ENCODE results near the gene DESI1. TPM values are rescaled to one million over a fixed set of nuclear protein-coding genes. Genes with fewer than 3 reads are reported as not detected.
A peak's percentile ranks its signal among the peaks of the same experiment; 100 is the strongest.

Gene DESI1
- total RNA-seq, 1 donor from 2014 or later = 34.5 TPM

- TF ChIP-seq CTCF (IDR thresholded peaks at IDR 0.05; ENCODE audit: partially characterized antibody, unreplicated experiment) = no peak
- Mint-ChIP-seq H3K27me3 (ENCODE audit: unreplicated experiment) (peaks cover 5% of the 10 kb centered on the region), H3K4me3 (ENCODE audit: unreplicated experiment) (no peak overlapping the region), H3K4me1 (ENCODE audit: low read depth, unreplicated experiment) (peaks cover 27% of the 10 kb centered on the region), H3K27ac (ENCODE audit: unreplicated experiment) (peak overlapping the region; percentile 14), H3K9me3 (ENCODE audit: unreplicated experiment) (peaks cover 6% of the 10 kb centered on the region), H3K36me3 (ENCODE audit: unreplicated experiment) (no peaks in the 10 kb centered on the region)
- DNase-seq = no peak
Measured at GRCh38 chr22:41564563-41564962, 56.3 kb downstream of the DESI1 start.

- TF ChIP-seq CTCF (IDR thresholded peaks at IDR 0.05; ENCODE audit: partially characterized antibody, unreplicated experiment) = no peak
- H3K27ac Mint-ChIP-seq (ENCODE audit: unreplicated experiment) = peak overlapping the region; percentile 59
- H3K9me3 Mint-ChIP-seq (ENCODE audit: unreplicated experiment) = peaks cover 4% of the 10 kb centered on the region
- peak; percentile 37 for DNase-seq
- H3K4me1 Mint-ChIP-seq (ENCODE audit: low read depth, unreplicated experiment) = peaks cover 27% of the 10 kb centered on the region
- H3K36me3 Mint-ChIP-seq (ENCODE audit: unreplicated experiment) = no peaks in the 10 kb centered on the region
- H3K27me3 Mint-ChIP-seq (ENCODE audit: unreplicated experiment) = peaks cover 5% of the 10 kb centered on the region
- H3K4me3 Mint-ChIP-seq (ENCODE audit: unreplicated experiment) = peak overlapping the region; percentile 81
Measured at GRCh38 chr22:41563051-41563711, 57.7 kb downstream of the DESI1 start.

GRCh38 chr22:41562461-41562860 lies 58.4 kb downstream of the DESI1 start:
- no peaks in the 10 kb centered on the region for H3K36me3 Mint-ChIP-seq (ENCODE audit: unreplicated experiment)
- DNase-seq = peak; percentile 46
- peaks cover 4% of the 10 kb centered on the region for H3K9me3 Mint-ChIP-seq (ENCODE audit: unreplicated experiment)
- H3K4me3 Mint-ChIP-seq (ENCODE audit: unreplicated experiment) = peak overlapping the region; percentile 81
- TF ChIP-seq CTCF (IDR thresholded peaks at IDR 0.05; ENCODE audit: partially characterized antibody, unreplicated experiment) = no peak
- H3K27me3 Mint-ChIP-seq (ENCODE audit: unreplicated experiment) = peaks cover 5% of the 10 kb centered on the region
- H3K4me1 Mint-ChIP-seq (ENCODE audit: low read depth, unreplicated experiment) = peaks cover 31% of the 10 kb centered on the region
- peak overlapping the region; percentile 59 for H3K27ac Mint-ChIP-seq (ENCODE audit: unreplicated experiment)

- Mint-ChIP-seq H3K36me3 (ENCODE audit: unreplicated experiment) (no peaks in the 10 kb centered on the region), H3K27me3 (ENCODE audit: unreplicated experiment) (peaks cover 5% of the 10 kb centered on the region), H3K4me3 (ENCODE audit: unreplicated experiment) (peak overlapping the region; percentile 81), H3K27ac (ENCODE audit: unreplicated experiment) (no peak overlapping the region), H3K9me3 (ENCODE audit: unreplicated experiment) (peaks cover 4% of the 10 kb centered on the region), H3K4me1 (ENCODE audit: low read depth, unreplicated experiment) (peaks cover 31% of the 10 kb centered on the region)
- no peak for DNase-seq
- TF ChIP-seq CTCF (IDR thresholded peaks at IDR 0.05; ENCODE audit: partially characterized antibody, unreplicated experiment) = no peak
Measured at GRCh38 chr22:41561788-41562187, 59.1 kb downstream of the DESI1 start.

- peak overlapping the region; percentile 88 for H3K27ac Mint-ChIP-seq (ENCODE audit: unreplicated experiment)
- peaks cover 5% of the 10 kb centered on the region for H3K27me3 Mint-ChIP-seq (ENCODE audit: unreplicated experiment)
- no peaks in the 10 kb centered on the region for H3K36me3 Mint-ChIP-seq (ENCODE audit: unreplicated experiment)
- no peak for TF ChIP-seq CTCF (IDR thresholded peaks at IDR 0.05; ENCODE audit: partially characterized antibody, unreplicated experiment)
- peak; percentile 56 for DNase-seq
- H3K9me3 Mint-ChIP-seq (ENCODE audit: unreplicated experiment) = peaks cover 4% of the 10 kb centered on the region
- peaks cover 33% of the 10 kb centered on the region for H3K4me1 Mint-ChIP-seq (ENCODE audit: low read depth, unreplicated experiment)
- peak overlapping the region; percentile 81 for H3K4me3 Mint-ChIP-seq (ENCODE audit: unreplicated experiment)
Measured at GRCh38 chr22:41561335-41561734, 59.5 kb downstream of the DESI1 start.
